HG02970 (cell line): Measurements from ENCODE around the gene SPOCK1.

Source experiments
- ATAC-seq: cut with Tn5 transposase; IDR thresholded peaks from one replicate; pipeline ENCODE4 v1.9.1; 2021; ENCODE audit warnings: mild to moderate bottlenecking, moderate library complexity, moderate number of reproducible peaks; ENCODE audit not compliant: unreplicated experiment, low FRiP score

Gene SPOCK1

DNA sequence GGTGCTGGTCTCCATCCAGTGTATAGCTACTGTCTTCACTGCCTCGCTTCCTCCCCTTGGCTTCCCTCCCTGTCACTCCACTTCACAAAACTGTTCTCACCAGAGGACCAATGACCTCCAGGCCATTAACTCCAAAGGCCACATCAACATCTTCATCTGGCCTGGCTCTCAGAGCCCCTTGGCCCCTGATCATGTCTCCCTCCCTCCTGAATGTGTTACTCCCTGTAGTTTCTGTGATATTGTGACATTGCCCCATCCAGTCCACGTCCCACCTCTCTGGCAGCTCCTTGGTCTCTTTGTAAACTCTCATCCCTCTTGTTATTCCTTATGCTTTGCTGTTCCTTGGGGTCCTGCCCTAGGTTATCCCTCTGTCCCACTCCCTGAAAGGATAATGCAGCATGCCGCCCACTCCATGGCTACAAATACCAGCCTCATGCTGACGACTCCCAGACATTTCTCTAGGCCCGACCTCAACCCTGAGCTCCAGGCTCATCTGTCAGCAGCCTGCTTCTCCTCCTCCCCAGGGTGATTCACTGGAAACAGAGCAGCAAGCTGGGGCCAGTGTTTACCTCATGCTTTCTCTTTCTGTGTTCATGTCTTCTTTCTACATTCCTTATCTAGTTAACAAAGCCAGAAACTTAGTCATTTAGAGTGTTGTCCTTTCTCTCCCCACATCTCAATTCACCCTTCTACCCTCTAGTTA is 312.2 kb downstream of the SPOCK1 start:
- no peak for ATAC-seq

DNA sequence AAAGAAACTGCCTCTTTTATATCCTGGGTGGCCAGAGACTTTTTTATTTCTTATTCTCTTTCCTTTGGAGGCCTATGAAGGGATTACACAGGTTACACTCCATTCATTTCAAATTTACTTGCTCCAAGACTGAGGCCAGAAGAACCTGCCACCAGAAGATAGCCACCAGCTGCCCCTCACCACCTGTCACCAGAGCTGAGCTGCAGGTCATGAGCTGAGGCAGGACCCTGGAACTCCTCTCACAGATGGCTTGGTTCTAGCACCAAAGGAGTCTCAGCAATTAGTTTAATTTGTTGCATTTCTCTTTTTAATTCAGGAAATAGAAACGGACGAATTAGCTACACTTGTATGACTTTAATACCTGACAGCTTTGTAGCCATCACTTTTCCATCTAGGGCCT is 313.9 kb downstream of the SPOCK1 start:
- ATAC-seq: no peak

DNA sequence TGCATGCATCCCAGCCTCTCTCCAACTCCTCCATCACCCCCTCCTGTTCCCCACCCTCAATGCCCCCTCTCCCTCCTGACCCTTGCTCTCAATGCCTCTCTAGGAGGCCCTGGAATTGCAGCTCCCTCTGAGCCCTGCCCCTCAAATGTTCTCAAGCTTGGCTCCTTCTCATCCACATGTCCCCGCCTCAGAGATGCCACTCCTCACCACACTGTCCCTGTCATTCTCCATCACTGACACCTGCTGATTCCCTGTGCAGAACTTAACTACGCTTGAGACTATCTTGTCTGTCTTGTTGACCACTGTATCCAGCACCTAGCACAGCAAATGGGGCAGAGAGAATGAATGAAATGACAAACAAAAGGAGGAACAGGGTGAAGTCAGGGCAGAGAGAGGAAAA is 314.4 kb downstream of the SPOCK1 start:
- ATAC-seq: no peak

GRCh38 chr5:137182576-137182975 is 316.6 kb downstream of the SPOCK1 start:
- no peak for ATAC-seq

- no peak for ATAC-seq
These were observed 317.5 kb downstream of the SPOCK1 start for GRCh38 chr5:137181667-137182066.

- ATAC-seq: no peak
These were observed 319.9 kb downstream of the SPOCK1 start for GRCh38 chr5:137179203-137179602.

GRCh38 chr5:137176609-137177008 is 322.5 kb downstream of the SPOCK1 start:
- ATAC-seq: no peak

- no peak for ATAC-seq
These were observed 323.0 kb downstream of the SPOCK1 start for GRCh38 chr5:137176126-137176525.

- no peak for ATAC-seq
These were observed 324.9 kb downstream of the SPOCK1 start for GRCh38 chr5:137174196-137174595.

GRCh38 chr5:137172258-137172657 is 326.9 kb downstream of the SPOCK1 start:
- no peak for ATAC-seq

- no peak for ATAC-seq
These were observed 331.9 kb downstream of the SPOCK1 start for GRCh38 chr5:137167187-137167586.

- ATAC-seq: no peak
These were observed 334.2 kb downstream of the SPOCK1 start for GRCh38 chr5:137164961-137165360.

- ATAC-seq: no peak
These were observed 334.6 kb downstream of the SPOCK1 start for GRCh38 chr5:137164536-137164935.

DNA sequence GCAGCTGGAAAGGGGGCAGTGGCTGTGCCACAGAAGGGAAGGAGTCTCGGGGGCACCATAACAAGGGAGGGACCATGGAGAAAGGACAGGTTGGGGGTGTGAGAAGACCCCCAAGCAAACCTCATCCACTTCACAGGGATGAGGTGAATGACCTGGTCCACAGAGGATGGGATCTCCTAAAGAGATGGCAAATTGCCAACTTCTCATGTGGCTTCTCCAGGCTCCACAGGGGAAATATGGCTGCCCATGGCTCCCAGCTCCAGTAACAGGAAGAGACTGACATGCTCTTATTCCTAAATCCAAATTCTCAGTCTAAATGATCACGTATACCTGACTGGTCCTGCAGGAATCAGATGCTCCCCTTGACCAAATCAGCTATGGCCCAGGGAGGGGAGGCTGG is 340.4 kb downstream of the SPOCK1 start:
- ATAC-seq: no peak

- ATAC-seq: no peak
These were observed 342.9 kb downstream of the SPOCK1 start for GRCh38 chr5:137156180-137156579.

GRCh38 chr5:137155261-137156000 is 343.7 kb downstream of the SPOCK1 start:
- no peak for ATAC-seq

GRCh38 chr5:137152616-137153015 is 346.5 kb downstream of the SPOCK1 start:
- no peak for ATAC-seq

GRCh38 chr5:137148655-137149054 is 350.5 kb downstream of the SPOCK1 start:
- ATAC-seq: no peak

GRCh38 chr5:137148159-137148558 is 351.0 kb downstream of the SPOCK1 start:
- no peak for ATAC-seq

DNA sequence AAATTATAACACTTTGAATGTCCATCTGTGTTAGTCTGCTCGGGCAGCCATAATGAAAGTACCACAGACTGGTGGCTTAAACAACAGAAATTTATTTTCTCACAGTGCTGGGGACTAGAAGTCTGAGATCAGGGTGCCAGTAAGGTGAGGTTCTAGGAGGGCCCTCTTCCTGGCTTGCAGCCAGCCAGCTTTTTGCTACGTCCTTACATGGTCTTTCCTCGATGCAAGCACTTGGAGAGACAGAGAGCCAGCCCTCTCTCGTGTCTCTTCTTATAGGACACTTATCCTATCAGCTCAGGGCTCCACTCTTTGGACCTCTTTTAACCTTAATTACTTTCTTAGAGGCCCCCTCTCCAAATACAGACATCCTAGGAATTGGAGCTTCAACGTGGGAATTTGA is 351.8 kb downstream of the SPOCK1 start:
- no peak for ATAC-seq

GRCh38 chr5:137146402-137146890 is 352.7 kb downstream of the SPOCK1 start:
- no peak for ATAC-seq

DNA sequence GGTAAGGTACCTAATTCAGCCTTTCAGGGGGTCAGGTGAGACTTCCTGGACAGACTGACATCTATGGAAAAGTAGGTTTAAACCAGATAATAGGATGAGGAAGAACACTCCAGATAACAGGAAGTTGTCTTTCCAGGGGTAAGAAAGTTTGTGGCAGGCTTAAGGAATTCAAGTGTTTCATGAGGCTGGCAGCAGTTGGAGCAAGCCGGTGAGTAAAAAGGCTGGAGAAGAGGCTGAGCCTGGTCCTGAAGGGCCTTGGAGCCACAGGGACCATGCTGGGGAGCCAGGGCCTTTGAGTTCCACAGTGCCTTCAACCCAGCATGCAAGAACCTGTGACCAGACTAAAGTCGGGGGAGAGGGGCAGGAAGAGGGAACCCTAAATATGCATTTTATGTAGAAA is 353.4 kb downstream of the SPOCK1 start:
- no peak for ATAC-seq
